WTC11 (cell line): Measurements from ENCODE around the gene LHX5. TPM values are rescaled to one million over a fixed set of nuclear protein-coding genes. Genes with fewer than 3 reads are reported as not detected.

Experiments used
- ATAC-seq: fragments of 200-7000 bp; cut with Tn5 transposase; 2 replicates; pipeline ENCODE4 v1.10.0; 2021; ENCODE audit warnings: mild to moderate bottlenecking, moderate library complexity
- CTCF ChIA-PET: fragments of 300-600 bp; sonication (Branson Sonifier 250); formaldehyde crosslinking; loops from one replicate; lab custom pipeline; 2021; ENCODE audit warnings: antibody characterized with exemption; lab: Charles Lee
- POLR2A ChIA-PET: fragments of 350-600 bp; sonication (Branson Sonifier 250); formaldehyde crosslinking; loops from one replicate; lab custom pipeline; 2021; ENCODE audit warnings: antibody characterized with exemption; lab: Charles Lee
- DNase-seq: peaks from one replicate; pipeline ENCODE4 v3.0.0; 2021; ENCODE audit warnings: low spot score
- H3K27ac Mint-ChIP-seq: 2 replicates; pipeline ENCODE4 v1.8.0; 2021; ENCODE audit warnings: mixed read lengths
- H3K27me3 Mint-ChIP-seq: 2 replicates; pipeline ENCODE4 v1.8.0; 2021; ENCODE audit warnings: low read depth, mild to moderate bottlenecking, moderate library complexity, mixed read lengths
- H3K36me3 Mint-ChIP-seq: 2 replicates; pipeline ENCODE4 v1.8.0; 2021; ENCODE audit warnings: mixed read lengths
- H3K4me1 Mint-ChIP-seq: 2 replicates; pipeline ENCODE4 v1.8.0; 2022; ENCODE audit warnings: mixed read lengths
- H3K4me3 Mint-ChIP-seq: 2 replicates; pipeline ENCODE4 v1.8.0; 2021; ENCODE audit warnings: mild to moderate bottlenecking, moderate library complexity, mixed read lengths
- H3K9me3 Mint-ChIP-seq: 2 replicates; pipeline ENCODE4 v1.8.0; 2021; ENCODE audit warnings: mixed read lengths
- AFF4 ChIP-seq: sonication (generic); formaldehyde crosslinking; IDR thresholded peaks from 2 replicates; pipeline ENCODE4 v1.8.1; 2023; ENCODE audit warnings: mild to moderate bottlenecking, missing genetic modification reagents, borderline replicate concordance
- AR ChIP-seq: fragments of 250-450 bp; sonication (Bioruptor Pico); IDR thresholded peaks from 2 replicates; pipeline ENCODE4 v1.9.0; 2021; ENCODE audit warnings: mild to moderate bottlenecking
- CREM ChIP-seq: sonication (generic); formaldehyde crosslinking; IDR thresholded peaks from 2 replicates; pipeline ENCODE4 v1.8.1; 2022; ENCODE audit warnings: mild to moderate bottlenecking, missing genetic modification reagents, moderate library complexity
- GRHL2 ChIP-seq: fragments of 250-450 bp; sonication (Bioruptor Pico); IDR thresholded peaks from 2 replicates; pipeline ENCODE4 v1.8.0; 2022; ENCODE audit warnings: mild to moderate bottlenecking, moderate library complexity; ENCODE audit not compliant: insufficient replicate concordance, severe bottlenecking
- IRF1 ChIP-seq: sonication (generic); formaldehyde crosslinking; IDR thresholded peaks from 2 replicates; pipeline ENCODE4 v1.8.0; 2023; ENCODE audit warnings: missing genetic modification reagents
- NR3C1 ChIP-seq: sonication (generic); formaldehyde crosslinking; conservative IDR thresholded peaks from 2 replicates; pipeline ENCODE4 v1.8.1; 2023; ENCODE audit warnings: low read depth, mild to moderate bottlenecking, missing genetic modification reagents
- SP1 ChIP-seq: sonication (generic); formaldehyde crosslinking; conservative IDR thresholded peaks from 2 replicates; pipeline ENCODE4 v1.8.1; 2022; ENCODE audit warnings: missing genetic modification reagents
- TEAD1 ChIP-seq: sonication (generic); formaldehyde crosslinking; IDR thresholded peaks from 2 replicates; pipeline ENCODE4 v1.8.0; 2022; ENCODE audit warnings: mild to moderate bottlenecking, missing genetic modification reagents
- ZBTB21 ChIP-seq: sonication (generic); formaldehyde crosslinking; IDR thresholded peaks from 2 replicates; pipeline ENCODE4 v1.8.1; 2023; ENCODE audit warnings: mild to moderate bottlenecking, missing genetic modification reagents, borderline replicate concordance
- ZNF121 ChIP-seq: sonication (generic); formaldehyde crosslinking; IDR thresholded peaks from 2 replicates; pipeline ENCODE4 v1.8.0; 2023; ENCODE audit warnings: missing genetic modification reagents
- ZSCAN18 ChIP-seq: fragments of 250-450 bp; sonication (Bioruptor Pico); IDR thresholded peaks from 2 replicates; pipeline ENCODE4 v2.1.2; 2022; ENCODE audit warnings: mild to moderate bottlenecking, moderate library complexity
- total RNA-seq: library from RNA; stranded (reverse); gene quantifications from 3 replicates; pipeline ENCODE4 v1.2.3, GENCODE V29; 2021
- TF ChIP-seq, protein P1 (sequence below): sonication (generic); formaldehyde crosslinking; IDR thresholded peaks from 2 replicates; pipeline ENCODE4 v1.8.1; 2022; ENCODE audit warnings: mild to moderate bottlenecking, moderate library complexity, missing genetic modification reagents
- TF ChIP-seq, protein P2 (sequence below): sonication (generic); formaldehyde crosslinking; IDR thresholded peaks from 2 replicates; pipeline ENCODE4 v1.8.0; 2022; ENCODE audit warnings: mild to moderate bottlenecking, missing genetic modification reagents
- TF ChIP-seq, protein P3 (sequence below): sonication (generic); formaldehyde crosslinking; IDR thresholded peaks from 2 replicates; pipeline ENCODE4 v1.8.0; 2023; ENCODE audit warnings: mild to moderate bottlenecking, missing genetic modification reagents

LHX5 gene
- total RNA-seq, 1 experiment from 2014 or later = 3.0 TPM

GRCh38 chr12:113456199-113456598 is 15.5 kb downstream of the LHX5 start (continued):
- no peak for TF ChIP-seq ZSCAN18 (CRISPR knock-in tag)

- ChIA-PET CTCF (interaction anchor here (0.7 to 2.6 kb wide), 4 partner anchors 9 to 72 kb away, joined by 3 to 29 read pairs (median 6); no protein-coding TSS in a partner anchor), POLR2A (no interaction called here)
- no peaks in the 10 kb centered on the region for H3K9me3 Mint-ChIP-seq
- ATAC-seq = peak; percentile 58
- H3K27me3 Mint-ChIP-seq = no peaks in the 10 kb centered on the region; the same call in none of the 2 replicates
- no peaks in the 10 kb centered on the region for H3K36me3 Mint-ChIP-seq
- TF ChIP-seq NR3C1 (CRISPR knock-in tag) = no peak
- TF ChIP-seq SP1 (CRISPR knock-in tag) = no peak
- no peak for TF ChIP-seq TEAD1 (CRISPR knock-in tag)
- TF ChIP-seq, all 79 proteins: peak for 0
- no peak for DNase-seq
- H3K4me1 Mint-ChIP-seq = peaks cover 18% of the 10 kb centered on the region
- H3K27ac Mint-ChIP-seq = no peak overlapping the region
- no peak overlapping the region for H3K4me3 Mint-ChIP-seq
These were observed 18.3 kb downstream of the LHX5 start for GRCh38 chr12:113453330-113453729.

GRCh38 chr12:113452458-113452857 is 19.2 kb downstream of the LHX5 start:
- TF ChIP-seq ZBTB21 (CRISPR knock-in tag) = no peak
- TF ChIP-seq AR (CRISPR knock-in tag) = no peak
- TF ChIP-seq SP1 (CRISPR knock-in tag) = no peak
- no peak for TF ChIP-seq IRF1
- TF ChIP-seq, protein P1, sequence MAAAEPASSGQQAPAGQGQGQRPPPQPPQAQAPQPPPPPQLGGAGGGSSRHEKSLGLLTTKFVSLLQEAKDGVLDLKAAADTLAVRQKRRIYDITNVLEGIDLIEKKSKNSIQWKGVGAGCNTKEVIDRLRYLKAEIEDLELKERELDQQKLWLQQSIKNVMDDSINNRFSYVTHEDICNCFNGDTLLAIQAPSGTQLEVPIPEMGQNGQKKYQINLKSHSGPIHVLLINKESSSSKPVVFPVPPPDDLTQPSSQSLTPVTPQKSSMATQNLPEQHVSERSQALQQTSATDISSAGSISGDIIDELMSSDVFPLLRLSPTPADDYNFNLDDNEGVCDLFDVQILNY = no peak
- no peak for TF ChIP-seq AFF4 (CRISPR knock-in tag)
- TF ChIP-seq, protein P2, sequence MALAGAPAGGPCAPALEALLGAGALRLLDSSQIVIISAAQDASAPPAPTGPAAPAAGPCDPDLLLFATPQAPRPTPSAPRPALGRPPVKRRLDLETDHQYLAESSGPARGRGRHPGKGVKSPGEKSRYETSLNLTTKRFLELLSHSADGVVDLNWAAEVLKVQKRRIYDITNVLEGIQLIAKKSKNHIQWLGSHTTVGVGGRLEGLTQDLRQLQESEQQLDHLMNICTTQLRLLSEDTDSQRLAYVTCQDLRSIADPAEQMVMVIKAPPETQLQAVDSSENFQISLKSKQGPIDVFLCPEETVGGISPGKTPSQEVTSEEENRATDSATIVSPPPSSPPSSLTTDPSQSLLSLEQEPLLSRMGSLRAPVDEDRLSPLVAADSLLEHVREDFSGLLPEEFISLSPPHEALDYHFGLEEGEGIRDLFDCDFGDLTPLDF = no peak
- TF ChIP-seq, protein P3, sequence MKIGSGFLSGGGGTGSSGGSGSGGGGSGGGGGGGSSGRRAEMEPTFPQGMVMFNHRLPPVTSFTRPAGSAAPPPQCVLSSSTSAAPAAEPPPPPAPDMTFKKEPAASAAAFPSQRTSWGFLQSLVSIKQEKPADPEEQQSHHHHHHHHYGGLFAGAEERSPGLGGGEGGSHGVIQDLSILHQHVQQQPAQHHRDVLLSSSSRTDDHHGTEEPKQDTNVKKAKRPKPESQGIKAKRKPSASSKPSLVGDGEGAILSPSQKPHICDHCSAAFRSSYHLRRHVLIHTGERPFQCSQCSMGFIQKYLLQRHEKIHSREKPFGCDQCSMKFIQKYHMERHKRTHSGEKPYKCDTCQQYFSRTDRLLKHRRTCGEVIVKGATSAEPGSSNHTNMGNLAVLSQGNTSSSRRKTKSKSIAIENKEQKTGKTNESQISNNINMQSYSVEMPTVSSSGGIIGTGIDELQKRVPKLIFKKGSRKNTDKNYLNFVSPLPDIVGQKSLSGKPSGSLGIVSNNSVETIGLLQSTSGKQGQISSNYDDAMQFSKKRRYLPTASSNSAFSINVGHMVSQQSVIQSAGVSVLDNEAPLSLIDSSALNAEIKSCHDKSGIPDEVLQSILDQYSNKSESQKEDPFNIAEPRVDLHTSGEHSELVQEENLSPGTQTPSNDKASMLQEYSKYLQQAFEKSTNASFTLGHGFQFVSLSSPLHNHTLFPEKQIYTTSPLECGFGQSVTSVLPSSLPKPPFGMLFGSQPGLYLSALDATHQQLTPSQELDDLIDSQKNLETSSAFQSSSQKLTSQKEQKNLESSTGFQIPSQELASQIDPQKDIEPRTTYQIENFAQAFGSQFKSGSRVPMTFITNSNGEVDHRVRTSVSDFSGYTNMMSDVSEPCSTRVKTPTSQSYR = no peak
- TF ChIP-seq ZNF121 (CRISPR knock-in tag) = no peak
- no peak for TF ChIP-seq CREM (CRISPR knock-in tag)
- no peak for TF ChIP-seq GRHL2 (CRISPR knock-in tag)
- TF ChIP-seq, all 79 proteins: peak for 0
- no peak overlapping the region for H3K27ac Mint-ChIP-seq

More at GRCh38 chr12:113452458-113452857, 19.2 kb downstream of the LHX5 start:
- Mint-ChIP-seq H3K36me3 (no peaks in the 10 kb centered on the region), H3K4me1 (peaks cover 18% of the 10 kb centered on the region), H3K27me3 (no peaks in the 10 kb centered on the region; the same call in 1 of the 2 replicates), H3K9me3 (no peaks in the 10 kb centered on the region), H3K4me3 (no peak overlapping the region)
- POLR2A ChIA-PET = no interaction called here
- no peak for ATAC-seq
- CTCF ChIA-PET = interaction anchor here (0.7 to 2.6 kb wide), 3 partner anchors 9 to 27 kb away, joined by 3 to 29 read pairs (median 8); no protein-coding TSS in a partner anchor
- no peak for DNase-seq
